Lung microvascular endothelial cell (primary cell): ENCODE measurements around the gene TAS2R38. TPM values are rescaled to one million over a fixed set of nuclear protein-coding genes. Genes with fewer than 3 reads are reported as not detected.
"Not testable (repeated sequence)": the region's sequence is repeated elsewhere in the genome, so short reads cannot be mapped to it uniquely, and the experiment has no call there.

Source experiments
- DNase-seq, 2 donors: peaks; one replicate each; pipeline versions ENCODE4 v3.0.0 to v3.0.0-alpha.2; 2010; ENCODE audit warnings: low read depth in 2 of 2
- total RNA-seq: library from RNA; depleted of rRNA; stranded (reverse); fragments of >200 nt; gene quantifications from 2 replicates; pipeline ENCODE4 v1.2.1, GENCODE V29; 2014

The TAS2R38 gene
- not detected in 2 replicates for total RNA-seq

DNA sequence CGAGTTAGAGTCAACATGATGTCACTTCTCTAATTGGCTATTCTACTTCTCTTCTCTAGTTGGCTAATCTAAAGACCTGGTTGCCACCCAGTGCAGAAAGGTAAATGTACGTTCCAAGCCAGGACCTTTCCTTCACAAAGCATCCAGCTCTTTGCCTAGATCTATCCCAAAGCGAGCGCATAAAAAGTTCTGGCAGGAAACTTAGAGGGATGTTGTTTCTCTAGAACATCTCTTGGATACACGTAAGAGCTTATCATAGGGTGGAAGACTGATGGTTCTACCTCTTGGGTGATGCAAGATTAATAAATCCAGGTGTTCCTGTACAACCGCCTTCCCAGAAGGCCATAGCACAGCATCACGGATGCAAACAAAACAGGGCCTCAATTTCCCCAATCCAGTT lies at the start of gene TAS2R38:
TAS2R38 (minus strand) TSS at position 101 of the 400 bp plus-strand sequence; CDS start at position 17, 84 bp downstream.
- DNase-seq, result no peak

DNA sequence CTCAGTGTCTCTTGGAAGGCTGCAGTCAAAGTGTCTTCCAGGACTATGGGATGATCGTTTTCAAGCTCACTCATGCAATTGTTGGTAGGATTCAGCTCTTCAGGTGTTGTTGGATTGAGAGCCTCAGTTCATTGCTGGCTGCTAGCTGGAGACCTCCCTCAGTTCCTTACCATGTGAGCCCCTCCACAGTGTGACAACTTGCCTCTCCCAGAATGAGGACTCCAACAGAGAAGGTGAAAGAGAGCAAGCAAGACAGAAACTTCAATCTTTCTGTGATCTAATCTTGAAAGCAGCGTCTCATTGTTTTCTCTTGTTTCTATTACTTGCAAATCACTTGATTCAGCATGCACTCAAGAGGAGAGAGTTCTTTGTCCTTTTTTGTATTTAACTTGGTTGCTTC lies 44.6 kb upstream of the TAS2R38 start:
- DNase-seq, result no peak

DNA sequence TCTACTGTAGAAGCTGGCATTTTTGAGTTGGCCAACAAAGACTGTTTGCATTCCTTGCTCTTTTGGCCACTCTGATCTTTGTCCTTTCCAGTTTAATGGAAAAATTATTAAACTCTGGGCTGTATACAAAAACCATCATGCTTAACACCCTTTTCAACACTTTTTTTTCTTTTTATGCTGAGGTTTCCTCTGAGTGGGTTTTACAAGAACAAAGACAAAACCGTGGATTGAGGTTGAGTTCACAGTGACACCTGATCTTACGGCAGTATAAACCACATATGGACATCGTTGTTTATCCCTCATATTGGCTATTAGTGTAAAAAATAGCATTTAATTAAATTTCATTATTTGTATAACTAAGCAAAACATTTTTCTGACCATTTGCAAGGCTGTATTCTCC lies 43.9 kb upstream of the TAS2R38 start:
- DNase-seq, result no peak

DNA sequence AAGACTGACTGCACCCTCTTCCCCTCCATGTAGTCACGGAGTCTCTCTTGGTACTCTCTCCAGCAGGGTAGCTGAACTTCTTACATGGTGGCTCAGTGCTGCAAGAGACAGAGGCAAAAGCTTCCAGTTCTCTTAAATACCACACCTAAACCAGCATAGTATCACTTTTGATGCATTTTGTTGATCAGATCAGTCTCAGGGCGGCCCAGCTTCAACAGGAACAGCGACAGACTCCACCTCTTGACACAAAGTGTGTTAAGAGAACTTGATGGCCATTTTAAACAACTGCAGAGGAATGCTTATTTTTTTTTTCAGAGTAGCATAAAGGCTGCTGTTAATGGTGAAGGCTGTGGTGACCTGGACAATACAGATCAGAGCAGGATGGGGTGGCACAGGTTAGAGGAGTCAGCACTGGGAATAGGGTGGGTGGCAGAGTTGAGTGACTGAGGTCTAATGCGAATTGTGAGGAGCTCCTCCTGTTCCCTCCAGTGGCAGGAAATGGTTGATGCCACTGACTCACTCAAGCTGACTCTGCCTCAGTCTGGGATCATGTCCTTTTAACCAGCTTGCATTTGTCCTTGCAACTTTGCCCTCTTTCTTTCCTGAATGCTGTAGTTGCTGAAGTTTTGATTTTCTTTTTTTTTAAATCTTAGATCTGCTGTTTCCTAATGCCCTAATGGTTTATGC lies 39.4 kb upstream of the TAS2R38 start:
- no peak for DNase-seq

DNA sequence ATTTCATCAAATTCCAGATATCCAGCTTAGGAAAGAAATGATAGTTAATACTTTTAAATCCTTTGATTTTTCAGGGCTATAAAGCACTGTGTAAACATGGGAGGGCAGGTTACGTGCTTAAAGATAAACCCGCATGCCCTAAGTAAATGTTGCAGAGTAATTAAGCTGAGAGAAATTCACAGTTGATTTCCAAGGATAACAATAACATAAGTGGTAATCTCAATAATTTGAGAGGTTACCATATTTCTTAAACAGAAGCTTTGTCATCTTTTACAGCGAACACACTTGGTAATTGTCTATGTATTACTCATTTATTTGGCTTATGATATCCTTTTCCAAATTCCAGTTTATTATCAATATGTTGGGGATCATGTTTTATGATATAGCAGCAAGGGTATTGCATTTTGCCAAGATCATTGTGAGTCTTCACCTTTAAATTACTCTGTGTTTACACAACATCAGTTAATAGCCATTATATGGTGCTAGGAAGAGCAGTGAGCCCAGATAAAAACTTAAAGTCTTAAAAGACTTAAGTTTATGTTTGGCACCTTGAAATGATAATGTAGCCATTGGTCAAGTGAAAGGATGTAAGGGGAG lies 37.5 kb upstream of the TAS2R38 start:
- no peak for DNase-seq

DNA sequence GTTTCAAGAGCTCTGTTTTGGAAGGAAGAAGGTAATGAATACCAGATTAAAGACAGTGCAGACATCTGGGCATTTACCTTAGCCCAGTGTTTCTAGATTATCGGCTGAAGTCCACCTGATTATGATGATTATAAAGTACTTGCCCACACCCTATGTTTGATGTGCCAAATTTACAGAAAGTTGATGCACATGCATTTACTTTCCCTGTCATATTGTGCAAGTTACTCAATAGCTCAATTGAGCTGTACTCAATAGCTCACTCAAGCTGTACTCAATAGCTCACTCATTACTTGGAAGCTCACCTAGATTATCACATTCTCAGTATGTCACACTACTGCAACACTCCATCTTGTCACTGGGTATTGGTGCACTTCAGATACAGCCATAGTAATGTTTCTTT lies 35.6 kb upstream of the TAS2R38 start:
- DNase-seq, result no peak

DNA sequence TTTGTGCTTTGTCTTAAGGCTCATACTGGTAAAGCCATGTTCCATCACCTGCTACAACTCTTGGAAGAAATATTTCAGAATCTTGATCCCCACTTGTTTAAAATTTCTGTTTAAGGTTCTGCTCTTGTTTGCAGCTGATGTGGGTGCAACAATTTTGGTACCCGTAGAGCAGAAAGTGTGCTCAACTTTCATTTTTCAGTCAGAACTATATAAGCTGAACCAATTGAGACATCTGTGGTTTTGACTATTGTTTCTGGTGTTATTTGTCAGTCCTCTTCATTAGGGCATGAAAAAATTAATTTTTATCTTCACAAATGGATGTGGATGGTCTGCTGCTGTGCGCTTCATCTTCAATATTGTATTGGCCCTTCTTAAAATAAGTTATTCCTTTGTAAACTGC lies 33.0 kb upstream of the TAS2R38 start:
- no peak for DNase-seq

DNA sequence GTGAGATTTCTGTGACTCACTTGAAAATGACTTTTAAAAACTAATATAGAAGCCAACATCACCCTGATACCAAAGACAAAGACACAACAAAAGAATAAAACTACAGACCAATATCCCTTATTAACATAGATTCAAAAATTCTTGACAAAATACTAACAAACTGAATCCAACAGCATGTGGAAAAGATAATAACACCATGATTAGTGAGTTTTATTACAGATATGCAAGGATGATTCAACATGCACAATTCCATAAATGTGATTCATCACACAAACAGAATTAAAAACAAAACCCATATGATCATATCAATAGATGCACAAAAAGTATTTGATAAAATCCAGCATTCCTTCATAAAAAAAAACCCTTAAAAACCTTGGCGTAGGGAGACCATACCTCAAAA lies 28.6 kb upstream of the TAS2R38 start:
- no peak for DNase-seq

DNA sequence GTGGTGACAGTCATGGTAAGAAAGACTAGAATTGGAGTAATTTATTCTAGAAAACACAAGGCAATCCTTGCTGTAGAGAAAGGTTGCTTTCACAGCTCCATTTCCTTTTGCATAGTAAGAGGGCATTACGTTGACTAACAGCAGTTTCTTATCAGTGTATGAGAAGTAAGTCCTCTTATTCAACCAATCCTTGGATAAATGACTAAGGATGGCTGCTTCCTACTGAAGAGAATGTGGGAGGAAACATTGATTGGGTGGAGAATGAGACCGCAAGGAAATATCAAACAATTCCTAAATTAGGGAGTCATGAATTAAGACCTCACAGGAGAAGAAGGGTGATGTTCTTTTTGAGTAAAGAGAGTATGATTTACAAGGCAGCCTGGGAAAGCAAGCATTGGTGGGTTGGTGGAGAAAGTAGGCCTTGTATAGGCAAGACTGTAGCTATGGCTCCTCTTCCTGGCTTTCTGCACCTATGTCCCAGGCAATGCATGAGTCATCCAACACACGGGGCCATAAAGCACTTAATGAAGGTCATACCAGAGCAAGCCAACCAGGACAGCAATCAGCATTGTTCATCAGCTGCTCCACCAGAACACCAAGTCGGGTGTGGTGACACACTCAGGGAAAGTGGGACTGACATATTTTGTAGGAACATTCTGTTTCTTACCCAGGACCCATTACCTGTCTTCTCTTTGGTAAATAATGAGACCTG lies 27.7 kb upstream of the TAS2R38 start:
- DNase-seq, result no peak

DNA sequence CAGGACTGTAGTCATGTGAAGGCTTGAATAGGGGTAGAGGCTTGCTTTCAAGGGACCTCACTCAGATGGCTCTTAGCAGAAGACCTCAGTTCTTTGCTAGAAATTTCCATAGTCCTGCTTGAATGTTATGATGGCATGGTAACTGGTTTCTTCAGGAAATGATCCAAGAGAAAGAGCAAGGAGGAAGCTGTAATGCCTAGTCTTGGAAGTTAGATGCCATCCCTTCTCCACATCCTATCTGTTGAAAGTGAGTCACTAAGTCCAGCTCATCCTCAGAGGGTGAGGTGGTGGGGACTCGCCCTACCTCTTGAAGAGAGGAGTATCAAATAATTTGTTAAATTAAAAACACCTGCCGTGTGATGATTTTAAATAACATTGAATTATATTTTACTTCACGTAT lies 26.7 kb upstream of the TAS2R38 start:
- no peak for DNase-seq

DNA sequence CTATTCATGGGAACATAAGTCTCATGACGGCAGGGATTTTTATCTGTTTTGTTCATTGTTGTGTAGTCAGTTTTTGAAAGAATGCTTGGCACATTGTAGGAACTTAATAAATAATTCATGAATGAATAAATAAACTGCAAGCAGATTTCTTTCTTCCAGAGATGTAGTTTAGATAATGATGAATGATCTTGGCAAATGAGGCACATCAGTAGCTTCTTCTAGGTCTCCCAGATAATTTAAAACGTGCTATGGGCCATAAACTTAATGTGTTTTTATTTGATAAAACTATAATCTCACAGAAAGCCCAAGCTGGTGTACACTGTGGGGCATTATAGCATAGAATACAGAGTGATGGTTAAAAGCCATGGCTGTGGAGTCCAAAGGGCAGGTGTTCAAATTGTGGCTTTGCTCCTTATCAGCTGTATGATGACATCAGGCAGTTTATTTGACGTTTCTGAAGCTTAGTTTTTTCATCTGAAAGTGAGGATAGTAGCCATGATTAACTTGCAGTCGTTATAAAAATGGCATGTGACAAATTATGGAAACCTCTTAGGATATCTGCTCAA lies 25.6 kb upstream of the TAS2R38 start:
- DNase-seq, result no peak

DNA sequence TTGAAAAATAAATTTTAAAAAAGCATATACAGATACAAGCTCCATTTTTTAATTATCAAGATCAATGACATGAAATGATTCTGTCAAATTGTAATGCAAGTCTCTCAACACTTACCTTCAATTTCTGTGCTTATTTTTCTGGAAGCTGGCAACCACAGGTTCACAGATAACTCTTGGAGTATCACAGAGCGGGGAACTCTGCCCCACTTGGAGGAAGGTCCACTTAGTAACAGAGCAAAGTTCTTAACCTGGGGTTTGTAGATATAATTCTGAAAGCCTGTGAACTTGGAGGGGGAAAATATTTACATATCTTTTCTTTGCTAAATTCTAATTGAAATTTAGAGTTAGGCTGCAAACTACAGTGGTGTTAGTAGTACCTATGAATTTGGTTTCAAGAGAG lies 19.8 kb upstream of the TAS2R38 start:
- DNase-seq, result no peak

DNA sequence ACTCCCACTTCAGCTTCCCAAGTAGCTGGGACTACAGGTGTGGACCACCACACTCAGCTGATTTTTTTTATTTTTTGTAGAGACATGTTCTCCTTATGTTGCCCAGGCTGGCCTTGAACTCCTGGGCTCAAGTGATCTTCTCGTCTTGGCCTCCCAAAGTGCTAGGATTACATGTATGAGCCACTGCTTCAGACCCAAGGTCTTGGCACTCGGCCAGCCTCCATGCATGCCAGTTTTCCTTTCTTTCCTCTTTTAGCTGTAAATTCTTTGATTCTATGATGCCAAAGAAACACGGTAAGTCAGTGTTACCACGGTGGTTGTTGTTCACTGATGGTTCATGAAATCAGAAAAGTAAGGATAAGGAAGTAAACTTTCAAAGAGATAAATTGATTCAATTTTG lies 19.1 kb upstream of the TAS2R38 start:
- no peak for DNase-seq

DNA sequence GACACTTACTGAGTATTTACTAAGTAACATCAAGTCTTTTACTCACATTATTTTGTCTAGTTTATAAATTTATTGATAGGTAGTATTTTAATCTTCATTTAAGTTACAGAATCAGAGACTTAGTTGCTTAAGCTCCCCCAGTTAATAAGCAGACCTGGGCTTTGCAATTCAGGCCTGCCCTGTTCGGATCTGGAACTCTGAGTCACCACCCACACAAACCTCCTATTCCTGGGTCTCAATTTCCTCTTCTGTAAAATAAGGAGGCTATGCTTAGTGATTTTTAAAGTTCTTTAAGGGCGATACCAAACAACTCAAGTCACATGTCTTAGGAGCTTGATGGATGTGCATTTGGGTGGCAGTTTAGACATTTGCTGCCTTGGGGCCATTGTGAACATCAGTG lies 18.6 kb upstream of the TAS2R38 start:
- no peak for DNase-seq

DNA sequence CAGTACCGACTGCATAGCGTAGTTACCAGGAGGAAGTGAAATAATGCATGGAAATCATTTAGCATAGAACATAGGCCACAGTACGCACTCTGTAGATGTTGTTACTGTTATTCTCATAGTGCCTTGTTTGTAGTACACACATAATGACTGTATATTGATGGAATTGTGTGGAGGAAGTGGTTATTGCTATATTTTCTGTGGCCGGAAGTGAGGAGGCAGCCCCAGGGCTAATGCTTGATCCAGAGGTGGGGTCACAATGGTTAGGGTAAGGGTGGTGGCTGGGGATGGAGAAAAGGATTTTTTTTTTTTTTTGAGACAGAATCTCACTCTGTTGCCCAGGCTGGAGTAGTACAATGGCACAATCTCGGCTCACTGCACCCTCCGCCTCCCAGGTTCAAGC lies 17.6 kb upstream of the TAS2R38 start:
- no peak for DNase-seq

DNA sequence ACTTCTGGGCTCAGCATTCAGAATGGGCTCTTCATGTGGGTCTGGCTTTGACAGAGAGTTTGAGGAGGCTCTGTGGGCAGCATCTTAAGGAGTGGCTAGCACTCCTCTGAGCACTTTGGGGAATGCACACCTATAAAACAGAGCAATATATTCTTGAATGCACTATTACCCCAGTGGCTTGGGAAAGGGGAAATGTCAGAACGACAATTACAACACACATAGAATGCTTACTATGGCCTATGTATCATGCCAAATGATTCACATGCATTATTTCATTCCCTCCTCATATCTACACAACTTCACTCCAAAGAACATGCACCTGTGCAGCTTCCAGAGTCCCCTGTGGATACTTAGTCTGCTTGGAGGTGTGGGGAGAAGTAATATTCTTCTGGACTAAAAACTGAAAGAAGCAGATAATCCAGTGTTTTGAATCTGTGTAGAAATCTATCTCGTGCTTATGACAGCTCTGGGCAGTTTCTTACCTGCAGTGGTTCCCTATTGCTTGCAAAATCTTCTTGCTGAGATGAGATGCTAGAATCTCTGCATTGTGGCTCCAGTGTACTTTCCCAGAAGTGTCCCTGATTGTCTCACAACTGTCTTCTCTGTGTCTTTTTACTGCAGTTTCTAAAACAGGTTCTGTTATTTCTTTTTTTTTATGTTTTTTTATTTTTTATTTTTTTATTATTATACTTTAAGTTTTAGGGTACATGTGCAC lies 16.6 kb upstream of the TAS2R38 start:
- DNase-seq, result no peak

DNA sequence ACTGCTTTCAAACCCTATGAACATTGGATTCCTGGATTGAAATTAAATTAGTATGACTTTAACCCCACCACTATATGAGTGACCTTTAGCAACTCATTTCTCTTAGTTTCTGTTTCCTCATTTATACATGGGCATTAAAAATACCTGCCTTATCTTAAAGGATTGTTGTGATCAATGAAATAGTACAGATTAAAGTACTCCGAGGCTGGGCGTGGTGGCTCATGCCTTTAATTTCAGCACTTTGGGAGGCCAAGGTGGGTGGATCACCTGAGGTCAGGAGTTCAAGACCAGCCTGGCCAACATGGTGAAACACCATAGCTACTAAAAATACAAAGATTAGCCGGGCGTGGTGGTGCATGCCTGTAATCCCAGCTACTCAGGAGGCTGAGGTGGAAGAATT lies 14.2 kb upstream of the TAS2R38 start:
- DNase-seq, result not testable (repeated sequence)

DNA sequence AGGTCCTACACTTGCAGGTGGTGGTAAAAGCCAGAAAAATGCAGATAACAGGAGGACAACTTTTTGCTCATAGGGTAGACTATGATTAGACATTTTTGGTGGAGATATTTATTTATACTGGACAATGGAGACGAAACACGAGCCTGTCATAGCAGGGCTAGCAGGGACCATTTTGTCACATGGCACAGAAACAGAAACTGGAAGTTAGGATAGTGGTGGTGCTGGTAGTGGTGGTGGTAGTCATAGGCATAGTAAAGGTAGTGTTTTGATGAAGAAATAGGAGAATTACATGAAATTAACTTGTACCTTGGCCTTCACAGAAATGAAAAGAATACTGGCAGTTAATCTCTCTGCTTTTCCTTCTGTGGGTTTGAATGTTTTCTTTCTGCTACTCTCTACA lies 13.3 kb upstream of the TAS2R38 start:
- DNase-seq, result no peak

DNA sequence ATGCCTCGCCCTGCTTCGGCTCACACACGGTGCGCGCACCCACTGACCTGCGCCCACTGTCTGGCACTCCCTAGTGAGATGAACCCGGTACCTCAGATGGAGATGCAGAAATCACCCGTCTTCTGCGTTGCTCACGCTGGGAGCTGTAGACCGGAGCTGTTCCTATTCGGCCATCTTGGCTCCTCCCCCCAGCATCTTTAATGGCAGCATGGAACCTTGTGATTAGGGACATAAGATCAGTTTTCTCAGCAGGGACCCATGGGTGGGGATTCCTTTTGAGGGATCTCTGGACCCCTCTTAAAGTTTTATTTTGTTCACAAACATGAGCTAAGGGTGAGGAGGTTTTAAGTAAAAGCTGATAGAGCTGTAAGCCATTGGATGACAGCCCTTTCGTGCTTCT lies 12.4 kb upstream of the TAS2R38 start:
- DNase-seq, result not testable (repeated sequence)

DNA sequence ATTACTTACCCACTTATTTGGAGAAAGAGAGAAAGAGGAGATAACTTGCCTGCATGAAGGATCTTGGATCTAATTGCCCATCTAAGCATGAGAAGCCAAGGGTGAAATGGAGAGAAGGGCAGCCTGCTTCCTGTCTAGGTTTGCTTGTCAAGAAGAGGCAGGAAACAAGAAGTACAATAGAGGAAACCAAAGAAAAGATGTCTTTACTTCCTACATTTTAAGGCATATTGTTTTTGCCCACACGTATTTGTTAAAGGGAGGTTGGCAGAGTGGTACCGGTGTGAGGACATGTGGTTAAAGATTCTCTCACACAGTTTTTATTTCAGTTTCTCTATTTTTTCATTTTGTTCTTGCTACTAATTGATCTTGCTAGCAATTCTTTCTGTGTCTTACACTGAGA lies 6.0 kb upstream of the TAS2R38 start:
- no peak for DNase-seq

DNA sequence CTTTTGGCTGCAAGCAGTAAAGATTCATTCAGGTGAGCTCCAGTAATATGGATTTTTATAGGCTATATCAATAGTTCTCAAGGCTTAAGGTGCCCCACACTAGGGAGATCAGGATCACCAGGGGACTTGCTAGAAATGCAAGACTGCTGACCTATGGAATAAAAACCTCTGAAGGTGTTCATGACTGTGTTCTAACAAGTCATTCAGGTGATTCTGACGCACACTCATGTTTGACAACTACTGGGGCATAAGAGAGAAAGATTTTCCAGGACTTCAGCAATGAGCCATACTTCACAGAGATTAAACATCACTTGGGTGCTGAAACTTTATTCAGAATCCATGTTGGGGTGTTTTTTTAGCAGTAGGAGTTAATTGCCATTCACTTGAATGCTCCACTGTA lies 4.8 kb upstream of the TAS2R38 start:
- no peak for DNase-seq
